Liver (tissue), 9 donors: ENCODE data around the gene CLEC20A. TPM values are rescaled to one million over a fixed set of nuclear protein-coding genes. Genes with fewer than 3 reads are reported as not detected.

Experiments
- DNase-seq: peaks from one replicate; pipeline ENCODE4 v3.0.0-alpha.2; 2017; ENCODE audit warnings: low spot score
- H3K27ac ChIP-seq, 2 donors: one replicate each; pipeline ENCODE4 v1.7.0; 2013; ENCODE audit warnings: inconsistent platforms in 2 of 2, low read length in 2 of 2, control low read depth in 1 of 2, low read depth in 1 of 2, mild to moderate bottlenecking in 1 of 2
- H3K27me3 ChIP-seq, 4 donors: one replicate each; pipeline versions ENCODE4 v1.6.1 to v1.7.0; 2013; ENCODE audit warnings: low read length in 3 of 4, inconsistent platforms in 1 of 4, mild to moderate bottlenecking in 1 of 4, moderate library complexity in 1 of 4; ENCODE audit not compliant: control insufficient read depth in 4 of 4, insufficient read depth in 4 of 4
- H3K36me3 ChIP-seq, 4 donors: one replicate each; pipeline versions ENCODE4 v1.6.1 to v1.7.0; 2013; ENCODE audit warnings: low read length in 3 of 4, mild to moderate bottlenecking in 3 of 4, low read depth in 1 of 4, moderate library complexity in 1 of 4; ENCODE audit not compliant: control insufficient read depth in 4 of 4, insufficient read depth in 3 of 4
- H3K4me1 ChIP-seq, 4 donors: one replicate each; pipeline versions ENCODE4 v1.6.1 to v1.7.0; 2013; ENCODE audit warnings: low read length in 3 of 4, mild to moderate bottlenecking in 3 of 4, moderate library complexity in 1 of 4; ENCODE audit not compliant: control insufficient read depth in 4 of 4, insufficient read depth in 4 of 4
- H3K4me3 ChIP-seq, 3 donors: one replicate each; pipeline versions ENCODE4 v1.6.1 to v1.7.0; 2013; ENCODE audit warnings: low read length in 3 of 3, control low read depth in 1 of 3, low read depth in 1 of 3, mild to moderate bottlenecking in 1 of 3
- H3K9ac ChIP-seq, 2 donors: one replicate each; pipeline ENCODE4 v1.7.0; 2013; ENCODE audit warnings: low read length in 2 of 2, mild to moderate bottlenecking in 2 of 2, moderate library complexity in 2 of 2, control low read depth in 1 of 2, low read depth in 1 of 2
- H3K9me3 ChIP-seq, 4 donors: one replicate each; pipeline versions ENCODE4 v1.6.1 to v1.7.0; 2013; ENCODE audit warnings: low read length in 3 of 4; ENCODE audit not compliant: control insufficient read depth in 4 of 4
- EGR1 ChIP-seq, 2 donors: IDR thresholded peaks; 2 replicates each; pipeline ENCODE4 v1.6.1; 2016 to 2018; ENCODE audit warnings: antibody characterized with exemption in 2 of 2, low read depth in 2 of 2
- FOXA1 ChIP-seq: IDR thresholded peaks from 2 replicates; pipeline ENCODE4 v1.6.1; 2016; ENCODE audit warnings: antibody characterized with exemption
- FOXA2 ChIP-seq: IDR thresholded peaks from 2 replicates; pipeline ENCODE4 v1.6.1; 2016; ENCODE audit warnings: antibody characterized with exemption
- GABPA ChIP-seq, 2 donors: IDR thresholded peaks in 1 of 2; conservative IDR thresholded peaks in 1 of 2; 2 replicates each; pipeline ENCODE4 v1.6.1; 2016; ENCODE audit warnings: antibody characterized with exemption in 2 of 2, mild to moderate bottlenecking in 1 of 2, moderate library complexity in 1 of 2
- HNF4A ChIP-seq, 2 donors: conservative IDR thresholded peaks; 2 replicates each; pipeline ENCODE4 v1.6.1; 2016; ENCODE audit warnings: antibody characterized with exemption in 2 of 2, mild to moderate bottlenecking in 2 of 2
- HNF4G ChIP-seq: IDR thresholded peaks from 2 replicates; pipeline ENCODE4 v1.6.1; 2016; ENCODE audit warnings: antibody characterized with exemption
- JUND ChIP-seq, 2 donors: IDR thresholded peaks; 2 replicates each; pipeline ENCODE4 v1.6.1; 2016; ENCODE audit warnings: antibody characterized with exemption in 2 of 2
- NR2F2 ChIP-seq: IDR thresholded peaks from 2 replicates; pipeline ENCODE4 v1.6.1; 2016; ENCODE audit warnings: antibody characterized with exemption
- RAD21 ChIP-seq, 2 donors: IDR thresholded peaks; 2 replicates each; pipeline ENCODE4 v1.6.1; 2016; ENCODE audit warnings: antibody characterized with exemption in 2 of 2, mild to moderate bottlenecking in 2 of 2
- RXRA ChIP-seq, 2 donors: IDR thresholded peaks; 2 replicates each; pipeline ENCODE4 v1.6.1; 2017 to 2018; ENCODE audit warnings: antibody characterized with exemption in 2 of 2, mild to moderate bottlenecking in 1 of 2
- SP1 ChIP-seq: IDR thresholded peaks from 2 replicates; pipeline ENCODE4 v1.6.1; 2018; ENCODE audit warnings: antibody characterized with exemption, mild to moderate bottlenecking
- TAF1 ChIP-seq: conservative IDR thresholded peaks from 2 replicates; pipeline ENCODE4 v1.6.1; 2016; ENCODE audit warnings: antibody characterized with exemption, mild to moderate bottlenecking
- YY1 ChIP-seq: IDR thresholded peaks from 2 replicates; pipeline ENCODE4 v1.6.1; 2016; ENCODE audit warnings: antibody characterized with exemption, mild to moderate bottlenecking
- WGBS: extraction: QIAGEN DNeasy Blood & Tissue Kit; methylation state at CpG from one replicate; pipeline ENCODE4 v1.1.7; 2013; 5-methylcytosine and 5-hydroxymethylcytosine counted together
- polyA plus RNA-seq, 2 donors: library from polyadenylated mRNA; stranded (reverse) in 1 of 2; unstranded in 1 of 2; fragments of 200-250 nt in 1 of 2; fragments of >200 nt in 1 of 2; fragmentation: Nextera tagmentation in 1 of 2; extraction: Ambion mirVana in 1 of 2; gene quantifications; one replicate each; pipeline versions ENCODE4 v1.2.1 to v1.2.3, GENCODE V29; 2013 to 2015
- total RNA-seq, 2 donors: library from RNA; depleted of rRNA; stranded (reverse); fragments of >200 nt; gene quantifications; one replicate each; pipeline ENCODE4 v1.2.3, GENCODE V29; 2014
- TF ChIP-seq, protein P1 (sequence below): fragments of 150-350 bp; IDR thresholded peaks from 2 replicates; pipeline ENCODE4 v1.5.1; 2017; ENCODE audit warnings: improper control_type of control experiment, low read depth, low read length; ENCODE audit not compliant: missing input control
- TF ChIP-seq, protein P2 (sequence below): IDR thresholded peaks from 2 replicates; pipeline ENCODE4 v1.6.1; 2016; ENCODE audit warnings: antibody characterized with exemption
- TF ChIP-seq, protein P3 (sequence below): IDR thresholded peaks from 2 replicates; pipeline ENCODE4 v1.6.1; 2016; ENCODE audit warnings: antibody characterized with exemption
- TF ChIP-seq, protein P4 (sequence below): IDR thresholded peaks from 2 replicates; pipeline ENCODE4 v1.6.1; 2016; ENCODE audit warnings: antibody characterized with exemption
- TF ChIP-seq, protein P5 (sequence below): IDR thresholded peaks from 2 replicates; pipeline ENCODE4 v1.6.1; 2016; ENCODE audit warnings: antibody characterized with exemption, mild to moderate bottlenecking
- donor health status: healthy.
- donor health status: healthy.
- donor health status: healthy.
- donor health status: healthy.
- donor health status: healthy.

The CLEC20A gene
- total and polyA plus RNA-seq, 4 donors = 0.33 TPM; not detected in 3

DNA sequence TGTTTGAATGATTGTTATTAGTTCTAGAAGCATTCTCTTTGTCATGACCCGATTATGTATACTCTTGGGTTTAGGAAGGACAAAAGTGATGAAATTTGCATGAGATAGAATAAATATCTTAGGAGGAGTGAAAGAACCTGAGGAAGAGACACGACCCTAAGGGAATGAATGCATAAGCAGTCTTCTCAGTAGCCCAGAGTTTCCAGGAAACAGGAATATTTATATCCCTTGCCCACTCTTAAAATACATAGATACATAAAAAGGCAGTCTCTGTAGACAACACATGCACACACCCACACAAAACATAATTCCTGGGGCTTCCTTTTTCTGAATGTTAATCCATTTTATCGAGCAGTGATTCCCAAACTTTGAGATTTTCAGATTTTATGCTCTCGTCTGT lies 19.4 kb downstream of the CLEC20A start:
- TF ChIP-seq GABPA (IDR thresholded peaks at IDR 0.05 in 1 of 2, conservative IDR thresholded peaks at IDR 0.05 in 1 of 2) (no peak), SP1 (no peak), FOXA2 (no peak), TAF1 (no peak), HNF4A (conservative IDR thresholded peaks at IDR 0.05) (no peak), NR2F2 (no peak), RXRA (IDR thresholded peaks at IDR 0.05) (no peak)
- TF ChIP-seq, protein P1, sequence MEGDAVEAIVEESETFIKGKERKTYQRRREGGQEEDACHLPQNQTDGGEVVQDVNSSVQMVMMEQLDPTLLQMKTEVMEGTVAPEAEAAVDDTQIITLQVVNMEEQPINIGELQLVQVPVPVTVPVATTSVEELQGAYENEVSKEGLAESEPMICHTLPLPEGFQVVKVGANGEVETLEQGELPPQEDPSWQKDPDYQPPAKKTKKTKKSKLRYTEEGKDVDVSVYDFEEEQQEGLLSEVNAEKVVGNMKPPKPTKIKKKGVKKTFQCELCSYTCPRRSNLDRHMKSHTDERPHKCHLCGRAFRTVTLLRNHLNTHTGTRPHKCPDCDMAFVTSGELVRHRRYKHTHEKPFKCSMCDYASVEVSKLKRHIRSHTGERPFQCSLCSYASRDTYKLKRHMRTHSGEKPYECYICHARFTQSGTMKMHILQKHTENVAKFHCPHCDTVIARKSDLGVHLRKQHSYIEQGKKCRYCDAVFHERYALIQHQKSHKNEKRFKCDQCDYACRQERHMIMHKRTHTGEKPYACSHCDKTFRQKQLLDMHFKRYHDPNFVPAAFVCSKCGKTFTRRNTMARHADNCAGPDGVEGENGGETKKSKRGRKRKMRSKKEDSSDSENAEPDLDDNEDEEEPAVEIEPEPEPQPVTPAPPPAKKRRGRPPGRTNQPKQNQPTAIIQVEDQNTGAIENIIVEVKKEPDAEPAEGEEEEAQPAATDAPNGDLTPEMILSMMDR = no peak
- TF ChIP-seq, protein P2, sequence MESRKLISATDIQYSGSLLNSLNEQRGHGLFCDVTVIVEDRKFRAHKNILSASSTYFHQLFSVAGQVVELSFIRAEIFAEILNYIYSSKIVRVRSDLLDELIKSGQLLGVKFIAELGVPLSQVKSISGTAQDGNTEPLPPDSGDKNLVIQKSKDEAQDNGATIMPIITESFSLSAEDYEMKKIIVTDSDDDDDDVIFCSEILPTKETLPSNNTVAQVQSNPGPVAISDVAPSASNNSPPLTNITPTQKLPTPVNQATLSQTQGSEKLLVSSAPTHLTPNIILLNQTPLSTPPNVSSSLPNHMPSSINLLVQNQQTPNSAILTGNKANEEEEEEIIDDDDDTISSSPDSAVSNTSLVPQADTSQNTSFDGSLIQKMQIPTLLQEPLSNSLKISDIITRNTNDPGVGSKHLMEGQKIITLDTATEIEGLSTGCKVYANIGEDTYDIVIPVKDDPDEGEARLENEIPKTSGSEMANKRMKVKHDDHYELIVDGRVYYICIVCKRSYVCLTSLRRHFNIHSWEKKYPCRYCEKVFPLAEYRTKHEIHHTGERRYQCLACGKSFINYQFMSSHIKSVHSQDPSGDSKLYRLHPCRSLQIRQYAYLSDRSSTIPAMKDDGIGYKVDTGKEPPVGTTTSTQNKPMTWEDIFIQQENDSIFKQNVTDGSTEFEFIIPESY = no peak
- TF ChIP-seq, protein P3, sequence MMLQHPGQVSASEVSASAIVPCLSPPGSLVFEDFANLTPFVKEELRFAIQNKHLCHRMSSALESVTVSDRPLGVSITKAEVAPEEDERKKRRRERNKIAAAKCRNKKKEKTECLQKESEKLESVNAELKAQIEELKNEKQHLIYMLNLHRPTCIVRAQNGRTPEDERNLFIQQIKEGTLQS = no peak
- H3K4me1 ChIP-seq = no peaks in the 10 kb centered on the region
- H3K4me3 ChIP-seq = no peak overlapping the region
- H3K9me3 ChIP-seq = no peaks in the 10 kb centered on the region
- WGBS = 79% methylated on average over 4 of the region's 4 CpGs
- DNase-seq = no peak
- H3K27ac ChIP-seq = no peak overlapping the region
- no peaks in the 10 kb centered on the region for H3K27me3 ChIP-seq
- H3K9ac ChIP-seq = no peak overlapping the region
- peaks cover 0 to 6% (median 0%) of the 10 kb centered on the region in 4 donors for H3K36me3 ChIP-seq

DNA sequence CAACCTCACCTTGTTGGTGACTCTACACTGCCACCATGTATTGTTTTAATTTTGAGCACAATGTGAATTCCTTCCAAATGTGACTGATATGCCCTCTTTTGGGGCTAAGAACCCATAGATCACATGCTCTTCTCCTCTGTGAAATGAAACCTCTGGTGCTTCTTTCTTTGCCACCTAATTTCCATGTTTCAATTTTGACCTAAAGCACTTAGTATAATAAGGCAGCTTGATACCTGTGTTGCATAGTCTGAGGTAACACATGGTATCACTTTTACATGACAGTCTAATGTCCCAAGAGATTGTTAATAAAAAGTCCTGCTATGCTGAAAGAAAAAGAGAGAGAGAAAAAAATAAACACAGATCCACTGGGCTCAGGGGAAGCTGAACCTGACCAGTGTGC lies 24.2 kb downstream of the CLEC20A start:
- H3K4me1 ChIP-seq = no peaks in the 10 kb centered on the region
- TF ChIP-seq TAF1 (no peak), FOXA2 (no peak), NR2F2 (no peak), HNF4G (no peak), RXRA (IDR thresholded peaks at IDR 0.05) (no peak), RAD21 (IDR thresholded peaks at IDR 0.05) (no peak), HNF4A (conservative IDR thresholded peaks at IDR 0.05) (no peak), JUND (IDR thresholded peaks at IDR 0.05) (no peak), SP1 (no peak), YY1 (no peak), EGR1 (IDR thresholded peaks at IDR 0.05; ENCODE audit: low read depth in 2 of 2) (no peak), GABPA (IDR thresholded peaks at IDR 0.05 in 1 of 2, conservative IDR thresholded peaks at IDR 0.05 in 1 of 2) (no peak), FOXA1 (no peak)
- TF ChIP-seq, protein P3 = no peak
- TF ChIP-seq, protein P4, sequence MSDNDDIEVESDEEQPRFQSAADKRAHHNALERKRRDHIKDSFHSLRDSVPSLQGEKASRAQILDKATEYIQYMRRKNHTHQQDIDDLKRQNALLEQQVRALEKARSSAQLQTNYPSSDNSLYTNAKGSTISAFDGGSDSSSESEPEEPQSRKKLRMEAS = no peak
- TF ChIP-seq, protein P1 = no peak
- TF ChIP-seq, protein P5, sequence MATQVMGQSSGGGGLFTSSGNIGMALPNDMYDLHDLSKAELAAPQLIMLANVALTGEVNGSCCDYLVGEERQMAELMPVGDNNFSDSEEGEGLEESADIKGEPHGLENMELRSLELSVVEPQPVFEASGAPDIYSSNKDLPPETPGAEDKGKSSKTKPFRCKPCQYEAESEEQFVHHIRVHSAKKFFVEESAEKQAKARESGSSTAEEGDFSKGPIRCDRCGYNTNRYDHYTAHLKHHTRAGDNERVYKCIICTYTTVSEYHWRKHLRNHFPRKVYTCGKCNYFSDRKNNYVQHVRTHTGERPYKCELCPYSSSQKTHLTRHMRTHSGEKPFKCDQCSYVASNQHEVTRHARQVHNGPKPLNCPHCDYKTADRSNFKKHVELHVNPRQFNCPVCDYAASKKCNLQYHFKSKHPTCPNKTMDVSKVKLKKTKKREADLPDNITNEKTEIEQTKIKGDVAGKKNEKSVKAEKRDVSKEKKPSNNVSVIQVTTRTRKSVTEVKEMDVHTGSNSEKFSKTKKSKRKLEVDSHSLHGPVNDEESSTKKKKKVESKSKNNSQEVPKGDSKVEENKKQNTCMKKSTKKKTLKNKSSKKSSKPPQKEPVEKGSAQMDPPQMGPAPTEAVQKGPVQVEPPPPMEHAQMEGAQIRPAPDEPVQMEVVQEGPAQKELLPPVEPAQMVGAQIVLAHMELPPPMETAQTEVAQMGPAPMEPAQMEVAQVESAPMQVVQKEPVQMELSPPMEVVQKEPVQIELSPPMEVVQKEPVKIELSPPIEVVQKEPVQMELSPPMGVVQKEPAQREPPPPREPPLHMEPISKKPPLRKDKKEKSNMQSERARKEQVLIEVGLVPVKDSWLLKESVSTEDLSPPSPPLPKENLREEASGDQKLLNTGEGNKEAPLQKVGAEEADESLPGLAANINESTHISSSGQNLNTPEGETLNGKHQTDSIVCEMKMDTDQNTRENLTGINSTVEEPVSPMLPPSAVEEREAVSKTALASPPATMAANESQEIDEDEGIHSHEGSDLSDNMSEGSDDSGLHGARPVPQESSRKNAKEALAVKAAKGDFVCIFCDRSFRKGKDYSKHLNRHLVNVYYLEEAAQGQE = no peak
- TF ChIP-seq, protein P2 = no peak
- H3K27ac ChIP-seq = no peak overlapping the region
- no peak overlapping the region for H3K9ac ChIP-seq
- H3K4me3 ChIP-seq = no peak overlapping the region
- no peaks in the 10 kb centered on the region for H3K27me3 ChIP-seq
- no peaks in the 10 kb centered on the region for H3K9me3 ChIP-seq
- DNase-seq = no peak
- peaks cover 0 to 12% (median 5%) of the 10 kb centered on the region in 4 donors for H3K36me3 ChIP-seq
